Brain microvascular endothelial cell (primary cell): ENCODE measurements around the gene TRIM67.
A peak's percentile ranks its signal among the peaks of the same experiment; 100 is the strongest.

ENCODE experiments used
- DNase-seq: peaks from one replicate; pipeline ENCODE4 v3.0.0-alpha.2; 2020
- H3K27ac ChIP-seq: fragments of 250-450 bp; sonication (Bioruptor Pico); 2 replicates; pipeline ENCODE4 v1.5.1; 2020; ENCODE audit warnings: mild to moderate bottlenecking, moderate library complexity
- H3K27me3 ChIP-seq: fragments of 250-450 bp; sonication (Bioruptor Pico); replicated peaks from 2 replicates; pipeline ENCODE4 v1.5.1; 2020; ENCODE audit warnings: mild to moderate bottlenecking
- H3K36me3 ChIP-seq: fragments of 250-450 bp; sonication (Bioruptor Pico); replicated peaks from 2 replicates; pipeline ENCODE4 v1.5.1; 2020; ENCODE audit warnings: mild to moderate bottlenecking
- H3K4me3 ChIP-seq: 2 replicates; pipeline ENCODE4 v1.5.1; 2011; ENCODE audit warnings: low read depth, mild to moderate bottlenecking, control low read depth, low read length, moderate library complexity
- in situ Hi-C: cut with HindIII; loops from 2 replicates; pipeline ENCODE4 v1.10.0; 2017; ENCODE audit warnings: low sequenced_read_pairs, low pct_ligation_motif_present
- TF ChIP-seq, protein P1 (sequence below): IDR thresholded peaks from 2 replicates; pipeline ENCODE4 v1.5.1; 2011; ENCODE audit warnings: low read depth, mild to moderate bottlenecking, moderate library complexity, low read length, control low read depth, inconsistent platforms; ENCODE audit errors: missing control alignments

Gene TRIM67

GRCh38 chr1:231161667-231162296 lies at the start of gene TRIM67:
Gene TRIM67 (plus strand): TSS chr1:231162058. CDS start chr1:231162970, 912 bp downstream.
- peak within 1 kb of the TSS; percentile 59 for H3K4me3 ChIP-seq
- peaks cover 15% of the 10 kb centered on the region for H3K27me3 ChIP-seq
- no peak within 1 kb of the TSS for H3K27ac ChIP-seq
- DNase-seq, result no peak
- in situ Hi-C loops, result no loop called here
- no peaks in the 10 kb centered on the region for H3K36me3 ChIP-seq
- TF ChIP-seq, protein P1, sequence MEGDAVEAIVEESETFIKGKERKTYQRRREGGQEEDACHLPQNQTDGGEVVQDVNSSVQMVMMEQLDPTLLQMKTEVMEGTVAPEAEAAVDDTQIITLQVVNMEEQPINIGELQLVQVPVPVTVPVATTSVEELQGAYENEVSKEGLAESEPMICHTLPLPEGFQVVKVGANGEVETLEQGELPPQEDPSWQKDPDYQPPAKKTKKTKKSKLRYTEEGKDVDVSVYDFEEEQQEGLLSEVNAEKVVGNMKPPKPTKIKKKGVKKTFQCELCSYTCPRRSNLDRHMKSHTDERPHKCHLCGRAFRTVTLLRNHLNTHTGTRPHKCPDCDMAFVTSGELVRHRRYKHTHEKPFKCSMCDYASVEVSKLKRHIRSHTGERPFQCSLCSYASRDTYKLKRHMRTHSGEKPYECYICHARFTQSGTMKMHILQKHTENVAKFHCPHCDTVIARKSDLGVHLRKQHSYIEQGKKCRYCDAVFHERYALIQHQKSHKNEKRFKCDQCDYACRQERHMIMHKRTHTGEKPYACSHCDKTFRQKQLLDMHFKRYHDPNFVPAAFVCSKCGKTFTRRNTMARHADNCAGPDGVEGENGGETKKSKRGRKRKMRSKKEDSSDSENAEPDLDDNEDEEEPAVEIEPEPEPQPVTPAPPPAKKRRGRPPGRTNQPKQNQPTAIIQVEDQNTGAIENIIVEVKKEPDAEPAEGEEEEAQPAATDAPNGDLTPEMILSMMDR, result no peak

DNA sequence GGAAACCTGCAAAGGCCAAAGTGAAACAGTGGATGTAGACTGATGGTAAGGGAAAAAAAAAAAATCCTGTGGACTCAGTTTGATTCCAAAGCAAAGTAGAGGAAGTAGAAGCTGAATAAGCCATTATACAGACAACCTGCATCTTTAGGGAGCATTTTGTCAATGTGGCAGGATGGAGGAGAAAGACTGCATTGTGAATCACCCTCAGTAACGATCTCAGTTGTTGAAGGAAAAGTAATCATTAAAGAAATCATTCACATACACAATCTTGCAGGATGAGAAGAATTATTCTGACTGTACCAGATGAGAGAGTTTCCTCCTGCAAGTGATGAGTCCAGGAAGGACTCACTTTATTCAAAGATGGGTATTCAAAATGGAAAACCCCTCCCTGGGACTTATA lies 45.1 kb upstream of the TRIM67 start:
- in situ Hi-C loops, result no loop called here
- Histone ChIP-seq H3K27ac (no peak overlapping the region), H3K27me3 (no peaks in the 10 kb centered on the region), H3K36me3 (no peaks in the 10 kb centered on the region), H3K4me3 (no peak overlapping the region)
- TF ChIP-seq, protein P1, result no peak
- no peak for DNase-seq

DNA sequence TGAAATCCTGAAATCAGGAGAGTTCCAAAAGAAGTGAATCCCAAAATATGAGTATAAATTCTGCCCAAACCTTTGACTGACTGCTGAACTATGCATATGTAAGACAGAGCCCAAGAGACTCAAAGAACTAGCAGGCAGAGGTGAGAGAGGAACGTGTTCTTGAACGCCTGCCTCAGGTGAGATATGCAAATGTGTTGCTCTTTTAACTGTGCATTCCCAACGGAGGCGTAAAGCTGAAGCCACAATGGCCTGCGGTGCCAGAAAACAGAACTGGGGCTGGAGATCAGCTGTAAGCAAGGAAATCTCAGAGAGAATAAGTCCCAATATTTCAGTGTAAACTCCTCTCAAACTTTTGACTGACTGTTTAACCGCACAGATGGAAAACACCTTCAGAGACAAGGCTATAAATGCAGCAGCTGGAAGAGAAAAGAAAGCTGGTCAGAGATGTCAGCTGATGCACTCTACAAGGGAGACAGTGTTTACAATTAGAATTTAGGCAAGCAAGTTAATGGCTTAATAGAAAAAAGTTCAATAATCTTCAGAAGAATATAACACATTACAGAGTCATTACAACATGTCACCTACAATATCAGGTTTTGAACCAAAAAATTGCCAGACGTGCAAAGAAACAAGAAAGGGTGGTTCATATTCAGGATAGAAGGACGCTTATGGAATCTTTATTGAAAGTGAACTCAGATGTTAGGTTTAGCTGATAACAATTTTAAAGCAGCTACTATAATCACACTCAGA lies 43.0 kb upstream of the TRIM67 start:
- Histone ChIP-seq H3K4me3 (no peak overlapping the region), H3K27ac (no peak overlapping the region), H3K36me3 (no peaks in the 10 kb centered on the region), H3K27me3 (no peaks in the 10 kb centered on the region)
- DNase-seq, result no peak
- TF ChIP-seq, protein P1, result no peak
- in situ Hi-C loops, result no loop called here

DNA sequence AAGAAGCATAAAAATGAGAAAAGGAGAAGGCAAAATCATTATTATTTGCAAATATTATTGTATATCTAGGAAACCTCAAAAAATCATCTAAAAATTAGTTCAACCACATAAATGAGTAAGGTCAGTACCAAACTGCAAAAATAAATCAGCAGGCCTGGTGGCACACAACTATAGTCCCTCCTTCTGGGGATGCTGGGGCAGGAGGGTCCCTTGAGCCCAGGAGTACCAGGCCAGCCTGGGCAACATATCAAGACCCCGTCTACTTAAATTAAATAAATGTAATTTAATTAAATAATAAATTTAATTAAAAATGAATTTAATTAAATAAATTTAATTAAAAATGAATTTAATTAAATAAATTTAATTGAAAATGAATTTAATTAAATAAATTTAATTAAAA lies 40.3 kb upstream of the TRIM67 start:
- H3K36me3 ChIP-seq, result no peaks in the 10 kb centered on the region
- no peak overlapping the region for H3K4me3 ChIP-seq
- in situ Hi-C loops, result no loop called here
- TF ChIP-seq, protein P1, result no peak
- H3K27me3 ChIP-seq, result no peaks in the 10 kb centered on the region
- H3K27ac ChIP-seq, result no peak overlapping the region
- no peak for DNase-seq

- Histone ChIP-seq H3K27me3 (no peaks in the 10 kb centered on the region), H3K36me3 (no peaks in the 10 kb centered on the region), H3K27ac (no peak overlapping the region), H3K4me3 (no peak overlapping the region)
- in situ Hi-C loops, result no loop called here
- TF ChIP-seq, protein P1, result no peak
- DNase-seq, result no peak
These were observed 39.7 kb upstream of the TRIM67 start for GRCh38 chr1:231122143-231122542.
